Thyroid gland (tissue), 4 donors: ENCODE data around the gene LIF. TPM values are rescaled to one million over a fixed set of nuclear protein-coding genes. Genes with fewer than 3 reads are reported as not detected.

ENCODE experiments used
- DNase-seq, 2 donors: peaks; one replicate each; pipeline ENCODE4 v3.0.0-alpha.2; 2019
- H3K27ac ChIP-seq, 3 donors: fragments of 200-600 bp; sonication (generic); 1 replicate in 2 of 3; 2 replicates in 1 of 3; pipeline ENCODE4 v1.5.1; 2016 to 2019; ENCODE audit warnings: mild to moderate bottlenecking in 1 of 3, moderate library complexity in 1 of 3
- H3K27me3 ChIP-seq: fragments of 200-600 bp; sonication (generic); one replicate; pipeline ENCODE4 v1.5.1; 2019
- H3K36me3 ChIP-seq, 2 donors: fragments of 200-600 bp; sonication (generic); one replicate each; pipeline ENCODE4 v1.5.1; 2016 to 2019
- H3K4me1 ChIP-seq, 2 donors: fragments of 200-600 bp; sonication (generic); one replicate each; pipeline ENCODE4 v1.5.1; 2017 to 2019
- H3K4me3 ChIP-seq, 3 donors: fragments of 200-600 bp; sonication (generic); replicated peaks in 1 of 3; 1 replicate in 2 of 3; 2 replicates in 1 of 3; pipeline ENCODE4 v1.5.1; 2016; ENCODE audit warnings: mild to moderate bottlenecking in 1 of 3
- H3K9me3 ChIP-seq: fragments of 200-600 bp; sonication (generic); one replicate; pipeline ENCODE4 v1.5.1; 2017
- CTCF ChIP-seq, 6 experiments: fragments of 200-600 bp in 3 of 6; fragments of 450-650 bp in 3 of 6; sonication (generic) in 3 of 6; IDR thresholded peaks; one replicate each; pipeline ENCODE4 v1.5.1; 2016 to 2019; ENCODE audit warnings: antibody characterized with exemption in 6 of 6, mild to moderate bottlenecking in 2 of 6, inconsistent platforms in 1 of 6, moderate library complexity in 1 of 6
- POLR2A ChIP-seq, 2 donors: fragments of 450-650 bp; IDR thresholded peaks; one replicate each; pipeline ENCODE4 v1.6.1; 2017; ENCODE audit warnings: antibody characterized with exemption in 2 of 2, mild to moderate bottlenecking in 2 of 2, moderate library complexity in 1 of 2
- WGBS, 2 donors: methylation state at CpG; one replicate each; pipeline ENCODE4 v1.1.5; 2017; 5-methylcytosine and 5-hydroxymethylcytosine counted together
- intact Hi-C: fragments of 100-400 bp; cut with DNase I; formaldehyde crosslinking; loops from one replicate; pipeline ENCODE4 v1.15.1; 2023
- total RNA-seq, 4 donors: library from RNA; depleted of rRNA; stranded (reverse); fragments of >200 nt; gene quantifications; one replicate each; pipeline ENCODE4 v1.2.3, GENCODE V29; 2016

LIF gene
- total RNA-seq, 4 donors from 2014 or later = 0.89 to 2.6 (median 2.2) TPM

- 47 to 54% methylated on average over 6 to 9 of the region's 12 CpGs for WGBS, 2 donors
- H3K36me3 ChIP-seq = no peaks in the 10 kb centered on the region
- no peaks in the 10 kb centered on the region for H3K27me3 ChIP-seq
- H3K27ac ChIP-seq = peak overlapping the region in 1 of 3 donors; percentile 49
- no peak for TF ChIP-seq POLR2A (IDR thresholded peaks at IDR 0.05)
- no peak for TF ChIP-seq CTCF (IDR thresholded peaks at IDR 0.05)
- intact Hi-C loops = no loop called here
- peaks cover 12 to 37% of the 10 kb centered on the region in 2 donors for H3K4me1 ChIP-seq
- no peak overlapping the region for H3K4me3 ChIP-seq
- DNase-seq = peak; percentile 87 to 89
- H3K9me3 ChIP-seq = no peaks in the 10 kb centered on the region
These were observed 4.2 kb upstream of the LIF start for GRCh38 chr22:30250661-30251267.

- peak overlapping the region in 1 of 3 donors; percentile 49 for H3K27ac ChIP-seq
- no peaks in the 10 kb centered on the region for H3K9me3 ChIP-seq
- peaks cover 15 to 41% of the 10 kb centered on the region in 2 donors for H3K4me1 ChIP-seq
- no peak for DNase-seq
- no peaks in the 10 kb centered on the region for H3K36me3 ChIP-seq
- no peak overlapping the region for H3K4me3 ChIP-seq
- intact Hi-C loops = no loop called here
- no peaks in the 10 kb centered on the region for H3K27me3 ChIP-seq
- no peak for TF ChIP-seq POLR2A (IDR thresholded peaks at IDR 0.05)
- WGBS, 2 donors = 84 to 100% methylated on average over 1 to 3 of the region's 3 CpGs
These were observed 3.5 kb upstream of the LIF start for GRCh38 chr22:30250039-30250565.

GRCh38 chr22:30249049-30250038, 2.8 kb upstream of the LIF start:
- WGBS, 2 donors = 69 to 82% methylated on average over 24 to 26 of the region's 27 CpGs
- DNase-seq = peak in 1 of 2 donors; percentile 23
- Histone ChIP-seq H3K9me3 (no peaks in the 10 kb centered on the region), H3K27ac (no peak overlapping the region), H3K4me1 (peaks cover 15 to 41% of the 10 kb centered on the region in 2 donors), H3K36me3 (no peaks in the 10 kb centered on the region), H3K4me3 (no peak overlapping the region), H3K27me3 (no peaks in the 10 kb centered on the region)
- intact Hi-C loops = no loop called here
- no peak for TF ChIP-seq CTCF (IDR thresholded peaks at IDR 0.05)
- no peak for TF ChIP-seq POLR2A (IDR thresholded peaks at IDR 0.05)

GRCh38 chr22:30248484-30248883, 1.9 kb upstream of the LIF start:
- no peak for DNase-seq
- no peak for TF ChIP-seq POLR2A (IDR thresholded peaks at IDR 0.05)
- no peak for TF ChIP-seq CTCF (IDR thresholded peaks at IDR 0.05)
- Histone ChIP-seq H3K4me1 (peaks cover 15 to 40% of the 10 kb centered on the region in 2 donors), H3K27me3 (no peaks in the 10 kb centered on the region), H3K27ac (no peak overlapping the region), H3K36me3 (no peaks in the 10 kb centered on the region), H3K4me3 (no peak overlapping the region), H3K9me3 (no peaks in the 10 kb centered on the region)
- WGBS, 2 donors = 81 to 84% methylated on average over 6 of the region's 6 CpGs
- intact Hi-C loops = no loop called here

- no peak overlapping the region for H3K27ac ChIP-seq
These were observed 1.4 kb upstream of the LIF start for GRCh38 chr22:30247974-30248373.

More at GRCh38 chr22:30247974-30248373, 1.4 kb upstream of the LIF start:
- Histone ChIP-seq H3K4me3 (no peak overlapping the region), H3K27me3 (no peaks in the 10 kb centered on the region), H3K36me3 (no peaks in the 10 kb centered on the region), H3K4me1 (peaks cover 15 to 35% of the 10 kb centered on the region in 2 donors), H3K9me3 (no peaks in the 10 kb centered on the region)
- intact Hi-C loops = no loop called here
- 75 to 86% methylated on average over 7 to 10 of the region's 12 CpGs for WGBS, 2 donors
- no peak for DNase-seq
- no peak for TF ChIP-seq POLR2A (IDR thresholded peaks at IDR 0.05)
